ENCODE measurements around the gene TRIM49C.
"Not testable (repeated sequence)": the region's sequence is repeated elsewhere in the genome, so short reads cannot be mapped to it uniquely, and the experiment has no call there.

DNA sequence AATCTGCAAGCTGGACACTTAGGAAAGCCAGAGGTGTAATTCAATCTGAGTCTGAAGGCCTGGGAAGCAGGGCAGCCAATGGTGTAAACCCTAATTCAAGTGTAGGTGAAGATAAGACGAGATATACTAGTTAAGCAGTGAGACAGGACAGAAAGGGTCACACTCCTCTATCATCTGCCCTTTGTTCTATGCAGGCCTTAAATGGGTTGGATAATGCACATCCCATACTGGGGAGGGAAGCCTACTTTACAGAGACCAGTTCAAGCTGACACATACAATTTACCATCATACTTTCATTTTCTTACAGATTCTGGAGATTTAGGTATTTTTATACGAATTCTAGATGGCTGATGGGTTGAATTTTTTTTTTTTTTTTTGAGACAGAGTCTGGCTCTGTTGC lies 57.8 kb downstream of the TRIM49C start:
- not testable (repeated sequence) for TF ChIP-seq TARDBP (IDR thresholded peaks at IDR 0.05); SP1 (IDR thresholded peaks at IDR 0.05); ARNT (IDR thresholded peaks at IDR 0.05); FOXM1 (IDR thresholded peaks at IDR 0.05; ENCODE audit: borderline replicate concordance); HDGF (IDR thresholded peaks at IDR 0.05; ENCODE audit: borderline replicate concordance); ZNF384 (IDR thresholded peaks at IDR 0.05); FOXK2 (IDR thresholded peaks at IDR 0.05); ELF4 (IDR thresholded peaks at IDR 0.05); L3MBTL2 (conservative IDR thresholded peaks at IDR 0.05); FOXA1 (IDR thresholded peaks at IDR 0.05)

All from HEK293T (cell line).